Fibroblast of villous mesenchyme (primary cell): Measurements from ENCODE around the gene CYLC2. TPM values are rescaled to one million over a fixed set of nuclear protein-coding genes. Genes with fewer than 3 reads are reported as not detected.

Experiments used
- DNase-seq: peaks from one replicate; pipeline ENCODE4 v3.0.0-alpha.2; 2010; ENCODE audit warnings: low read depth
- H3K4me3 ChIP-seq: 2 replicates; pipeline ENCODE4 v1.5.1; 2011; ENCODE audit warnings: low read depth, mild to moderate bottlenecking, low read length
- CTCF ChIP-seq: IDR thresholded peaks from 2 replicates; pipeline ENCODE4 v1.5.1; 2012; ENCODE audit warnings: low read depth, mild to moderate bottlenecking, low read length; ENCODE audit not compliant: insufficient read depth
- total RNA-seq: library from RNA; depleted of rRNA; stranded (reverse); fragments of >200 nt; gene quantifications from 2 replicates; pipeline ENCODE4 v1.2.3, GENCODE V29; 2012

Gene CYLC2
- total RNA-seq, 1 donor = not detected

- H3K4me3 ChIP-seq = no peak overlapping the region
- no peak for DNase-seq
- no peak for TF ChIP-seq CTCF
Measured at GRCh38 chr9:102985162-102985895, 9.8 kb upstream of the CYLC2 start.

GRCh38 chr9:102986425-102986824, 8.7 kb upstream of the CYLC2 start:
- TF ChIP-seq CTCF = no peak
- no peak for DNase-seq
- H3K4me3 ChIP-seq = no peak overlapping the region

- no peak for DNase-seq
- no peak overlapping the region for H3K4me3 ChIP-seq
- TF ChIP-seq CTCF = no peak
Measured at GRCh38 chr9:103003689-103004088, 8.6 kb downstream of the CYLC2 start.

DNA sequence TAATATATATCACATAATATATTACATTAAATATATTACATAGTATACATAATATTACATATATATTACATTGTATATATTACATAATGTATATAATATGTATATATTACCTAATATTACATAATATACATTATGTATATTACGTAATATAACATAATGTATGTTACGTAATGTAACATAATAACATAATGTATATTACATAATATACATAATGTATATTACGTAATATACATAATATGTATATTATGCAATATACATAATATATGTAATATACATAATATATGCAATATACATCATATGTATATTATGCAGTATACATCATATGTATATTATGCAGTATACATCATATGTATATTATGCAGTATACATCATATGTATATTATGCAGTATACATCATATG, 19.1 kb downstream of the CYLC2 start:
- no peak overlapping the region for H3K4me3 ChIP-seq
- DNase-seq = no peak
- no peak for TF ChIP-seq CTCF

DNA sequence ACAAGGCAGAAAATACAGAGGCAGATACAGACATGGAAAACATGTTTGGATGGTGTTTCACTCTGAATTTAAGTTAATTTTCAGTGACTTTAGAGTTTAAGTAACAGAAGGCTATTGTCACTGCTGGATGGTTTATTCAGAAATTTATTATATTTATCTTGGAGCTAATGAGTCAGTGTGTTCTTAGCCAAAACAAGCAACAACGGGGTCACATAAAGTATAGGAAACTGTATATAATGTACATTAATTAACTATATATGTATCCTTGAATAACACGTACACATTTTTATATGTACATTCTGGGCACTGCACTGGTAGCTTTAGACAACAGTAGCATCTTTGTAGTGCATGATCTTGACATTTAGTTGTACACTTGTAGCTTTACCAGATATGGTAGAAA, 30.7 kb downstream of the CYLC2 start:
- no peak for TF ChIP-seq CTCF
- DNase-seq = no peak
- no peak overlapping the region for H3K4me3 ChIP-seq

DNA sequence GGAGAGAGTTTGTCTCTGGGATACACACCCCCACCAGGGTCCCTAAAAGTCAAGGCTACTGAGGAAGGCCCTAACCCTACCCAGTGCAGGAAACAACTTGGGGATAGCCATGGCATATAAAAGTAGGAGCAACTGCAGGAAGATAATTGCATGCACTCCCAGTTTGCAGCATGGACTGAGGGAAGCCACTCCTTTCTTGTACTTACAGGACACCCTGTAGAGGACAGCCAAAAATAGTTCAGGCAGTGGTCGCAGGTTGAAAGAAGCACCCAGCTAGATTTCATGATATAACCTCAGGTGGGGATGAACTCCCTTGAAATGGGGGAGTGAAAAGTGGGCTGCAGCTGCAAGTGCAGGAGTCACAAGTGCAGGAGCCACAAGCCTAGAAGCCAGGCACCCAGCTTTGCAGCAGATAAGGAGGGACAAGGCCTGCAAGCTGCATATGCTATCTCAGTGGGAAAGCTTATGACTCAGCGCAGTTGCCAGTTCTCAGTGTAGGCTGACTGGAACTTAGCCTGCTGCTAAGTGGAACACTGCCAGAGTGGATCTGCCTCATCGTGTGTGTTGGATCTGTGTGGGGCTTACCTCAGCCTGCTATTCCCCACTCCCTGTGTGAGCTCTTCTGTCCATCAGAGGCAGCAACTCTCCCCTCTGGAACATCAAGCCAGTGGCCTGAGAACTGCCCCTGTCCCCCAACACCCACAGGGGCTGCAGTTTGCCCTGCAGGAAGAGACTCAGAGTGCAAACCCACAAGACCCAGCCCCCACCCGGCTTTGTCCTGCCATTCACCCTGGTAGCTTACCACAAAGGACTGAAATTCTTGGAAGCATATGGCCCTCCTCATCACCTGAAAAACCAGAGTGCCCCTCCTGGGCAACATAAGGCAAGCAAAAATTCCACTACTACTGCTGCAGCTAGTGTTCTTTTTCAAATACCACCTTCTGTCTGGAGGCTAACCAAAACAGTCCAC, 42.7 kb downstream of the CYLC2 start:
- no peak for TF ChIP-seq CTCF
- no peak overlapping the region for H3K4me3 ChIP-seq
- no peak for DNase-seq
